H1 (cell line): Measurements from ENCODE around the gene UBASH3B. TPM values are rescaled to one million over a fixed set of nuclear protein-coding genes. Genes with fewer than 3 reads are reported as not detected.

Experiments used
- CTCF ChIA-PET: fragments of 300-600 bp; sonication (Branson Sonifier 250); formaldehyde crosslinking; loops from one replicate; lab custom pipeline; 2021; ENCODE audit not compliant: partially characterized antibody; lab: Charles Lee
- POLR2A ChIA-PET: fragments of 300-600 bp; sonication (Branson Sonifier 250); formaldehyde crosslinking; loops from one replicate; lab custom pipeline; 2021; ENCODE audit warnings: inconsistent platforms; ENCODE audit not compliant: partially characterized antibody; lab: Charles Lee
- DNase-seq, 2 experiments: peaks; one replicate each; pipeline versions ENCODE4 v3.0.0 to v3.0.0-alpha.2; 2010 to 2022; ENCODE audit warnings: low spot score in 2 of 2, low read depth in 1 of 2, mixed read lengths in 1 of 2
- FAIRE-seq: peaks from 2 replicates; lab custom pipeline; 2011; peaks lifted over from hg19 to GRCh38; lab: Jason Lieb, UNC
- H2AFZ ChIP-seq: 2 replicates; pipeline ENCODE4 v1.8.1; 2012; ENCODE audit warnings: low read length, inconsistent platforms
- H2AK5ac ChIP-seq: 2 replicates; pipeline ENCODE4 v1.6.1; 2013; ENCODE audit warnings: low read depth, low read length
- H2BK120ac ChIP-seq: replicated peaks from 2 replicates; pipeline ENCODE3; 2013; ENCODE audit warnings: low read depth, low read length, inconsistent platforms
- H2BK12ac ChIP-seq: 2 replicates; pipeline ENCODE4 v1.6.1; 2013; ENCODE audit warnings: low read depth, low read length
- H2BK15ac ChIP-seq: 2 replicates; pipeline ENCODE4 v1.6.1; 2013; ENCODE audit warnings: low read length
- H2BK20ac ChIP-seq: 2 replicates; pipeline ENCODE4 v1.6.1; 2013; ENCODE audit warnings: low read length
- H2BK5ac ChIP-seq: 2 replicates; pipeline ENCODE4 v1.6.1; 2013; ENCODE audit warnings: low read depth, low read length
- H3K14ac ChIP-seq: 2 replicates; pipeline ENCODE4 v1.6.1; 2013; ENCODE audit warnings: inconsistent platforms; ENCODE audit not compliant: insufficient read length
- H3K18ac ChIP-seq: 2 replicates; pipeline ENCODE4 v1.6.1; 2013; ENCODE audit warnings: low read length; ENCODE audit errors: extremely low read depth
- H3K23ac ChIP-seq: 2 replicates; pipeline ENCODE4 v1.6.1; 2013; ENCODE audit warnings: inconsistent platforms; ENCODE audit not compliant: insufficient read length
- H3K23me2 ChIP-seq: 2 replicates; pipeline ENCODE4 v1.6.1; 2013; ENCODE audit warnings: low read depth, low read length
- H3K27ac ChIP-seq: 2 replicates; pipeline ENCODE4 v1.6.1; 2011; ENCODE audit warnings: low read depth, low read length, inconsistent platforms
- H3K27me3 ChIP-seq, 4 experiments: replicated peaks in 1 of 4; 1 replicate in 1 of 4; 2 replicates in 3 of 4; pipeline versions ENCODE4 v1.6.1 to v1.8.1; 2011 to 2013; ENCODE audit warnings: low read length in 3 of 4, mild to moderate bottlenecking in 3 of 4, inconsistent platforms in 2 of 4, mixed read lengths in 2 of 4, moderate library complexity in 1 of 4; ENCODE audit not compliant: control insufficient read depth in 3 of 4, insufficient read depth in 3 of 4; ENCODE audit errors: extremely low read depth in 1 of 4
- H3K36me3 ChIP-seq, 4 experiments: 2 replicates each; pipeline versions ENCODE4 v1.6.1 to v1.8.1; 2011 to 2013; ENCODE audit warnings: mild to moderate bottlenecking in 4 of 4, low read length in 3 of 4, moderate library complexity in 2 of 4, control low read depth in 1 of 4, inconsistent platforms in 1 of 4; ENCODE audit not compliant: insufficient read depth in 4 of 4, control insufficient read depth in 2 of 4
- H3K4ac ChIP-seq: replicated peaks from 2 replicates; pipeline ENCODE3; 2013; ENCODE audit warnings: low read length, low read depth, mixed read lengths, inconsistent platforms; ENCODE audit not compliant: insufficient read length
- H3K4me1 ChIP-seq, 4 experiments: replicated peaks in 1 of 4; 1 replicate in 1 of 4; 2 replicates in 3 of 4; pipeline versions ENCODE4 v1.6.1 to v1.8.1; 2011 to 2013; ENCODE audit warnings: low read length in 3 of 4, inconsistent platforms in 2 of 4, mixed read lengths in 1 of 4; ENCODE audit not compliant: insufficient read depth in 4 of 4, control insufficient read depth in 3 of 4
- H3K4me2 ChIP-seq, 2 experiments: 2 replicates each; pipeline versions ENCODE4 v1.6.1 to v1.8.1; 2011 to 2013; ENCODE audit warnings: low read depth in 2 of 2, low read length in 2 of 2, control low read depth in 1 of 2, inconsistent platforms in 1 of 2, mild to moderate bottlenecking in 1 of 2; ENCODE audit not compliant: insufficient read depth in 1 of 2
- H3K4me3 ChIP-seq, 4 experiments: fragments of 200-600, 300-600 bp in 1 of 4; sonication (generic), shearing (Covaris generic), sonication (Bioruptor Twin) in 1 of 4; 2 replicates each; pipeline versions ENCODE4 v1.5.1 to v1.8.1; 2011 to 2016; ENCODE audit warnings: low read length in 4 of 4, low read depth in 3 of 4, control low read depth in 2 of 4, inconsistent platforms in 2 of 4, mild to moderate bottlenecking in 2 of 4, mixed read lengths in 1 of 4, moderate library complexity in 1 of 4; ENCODE audit not compliant: insufficient read depth in 2 of 4; ENCODE audit errors: extremely low read depth in 1 of 4
- H3K56ac ChIP-seq: replicated peaks from 2 replicates; pipeline ENCODE3; 2013; ENCODE audit warnings: low read depth, mild to moderate bottlenecking, mixed read lengths, low read length, inconsistent platforms; ENCODE audit not compliant: insufficient read length
- H3K79me1 ChIP-seq: 2 replicates; pipeline ENCODE4 v1.6.1; 2013; ENCODE audit warnings: low read depth, low read length, control low read depth
- H3K79me2 ChIP-seq, 2 experiments: 2 replicates each; pipeline versions ENCODE4 v1.6.1 to v1.8.1; 2012 to 2013; ENCODE audit warnings: low read length in 2 of 2, mild to moderate bottlenecking in 2 of 2, inconsistent platforms in 1 of 2; ENCODE audit not compliant: insufficient read depth in 2 of 2, control insufficient read depth in 1 of 2
- H3K9ac ChIP-seq, 4 experiments: replicated peaks in 1 of 4; 1 replicate in 1 of 4; 2 replicates in 3 of 4; pipeline versions ENCODE4 v1.6.1 to v1.8.1; 2011 to 2013; ENCODE audit warnings: low read depth in 3 of 4, low read length in 3 of 4, control low read depth in 2 of 4, mild to moderate bottlenecking in 2 of 4, moderate library complexity in 2 of 4, inconsistent platforms in 1 of 4; ENCODE audit errors: extremely low read depth in 1 of 4
- H3K9me3 ChIP-seq, 2 experiments: 2 replicates each; pipeline versions ENCODE4 v1.6.1 to v1.8.1; 2012 to 2013; ENCODE audit warnings: mild to moderate bottlenecking in 2 of 2, moderate library complexity in 2 of 2, control low read depth in 1 of 2, inconsistent platforms in 1 of 2, low read depth in 1 of 2, low read length in 1 of 2, mixed read lengths in 1 of 2; ENCODE audit not compliant: insufficient read depth in 2 of 2
- H4K20me1 ChIP-seq, 2 experiments: replicated peaks in 1 of 2; 2 replicates each; pipeline versions ENCODE3 to v1.8.1; 2011 to 2013; ENCODE audit warnings: inconsistent platforms in 2 of 2, low read length in 2 of 2, mild to moderate bottlenecking in 1 of 2; ENCODE audit not compliant: insufficient read depth in 2 of 2, control insufficient read depth in 1 of 2
- H4K5ac ChIP-seq: 2 replicates; pipeline ENCODE4 v1.6.1; 2013; ENCODE audit warnings: low read length, low read depth, mixed read lengths, inconsistent platforms; ENCODE audit not compliant: insufficient read length
- H4K8ac ChIP-seq: 2 replicates; pipeline ENCODE4 v1.8.0; 2013; ENCODE audit warnings: mild to moderate bottlenecking, moderate library complexity, low read length, inconsistent platforms; ENCODE audit not compliant: insufficient read depth; ENCODE audit errors: extremely low read depth
- H4K91ac ChIP-seq: replicated peaks from 2 replicates; pipeline ENCODE3; 2013; ENCODE audit warnings: low read length, mixed read lengths, inconsistent platforms; ENCODE audit not compliant: insufficient read length
- ASH2L ChIP-seq: fragments of 200-600, 300-600 bp; sonication (generic); IDR thresholded peaks from one replicate; pipeline ENCODE4 v1.7.1; 2017; ENCODE audit warnings: low read length
- BCL11A ChIP-seq, 2 experiments: IDR thresholded peaks; one replicate each; pipeline ENCODE4 v1.6.1; 2011; ENCODE audit warnings: low read depth in 2 of 2, low read length in 2 of 2, mild to moderate bottlenecking in 2 of 2
- CBX5 ChIP-seq: fragments of 300-800, 300-1000 bp; sonication (generic); IDR thresholded peaks from 2 replicates; pipeline ENCODE4 v1.7.1; 2016; ENCODE audit warnings: antibody characterized with exemption, low read length, low read depth
- FOSL1 ChIP-seq: IDR thresholded peaks from 2 replicates; pipeline ENCODE4 v1.6.1; 2011; ENCODE audit warnings: mild to moderate bottlenecking, low read depth, low read length, moderate library complexity; ENCODE audit not compliant: insufficient read depth
- HDAC2 ChIP-seq, 2 experiments: fragments of 300-600 bp in 1 of 2; sonication (generic) in 1 of 2; IDR thresholded peaks; 2 replicates each; pipeline ENCODE4 v1.6.1; 2011 to 2012; ENCODE audit warnings: low read depth in 2 of 2, low read length in 2 of 2, mild to moderate bottlenecking in 2 of 2, moderate library complexity in 2 of 2, borderline replicate concordance in 1 of 2, inconsistent platforms in 1 of 2
- MAFK ChIP-seq: IDR thresholded peaks from 2 replicates; pipeline ENCODE4 v1.6.1; 2012; ENCODE audit warnings: low read depth, mild to moderate bottlenecking, improper control_type of control experiment, low read length
- POLR2AphosphoS5 ChIP-seq: IDR thresholded peaks from 2 replicates; pipeline ENCODE4 v1.6.1; 2011; ENCODE audit warnings: low read depth, low read length
- POU5F1 ChIP-seq: IDR thresholded peaks from 2 replicates; pipeline ENCODE4 v1.6.1; 2011; ENCODE audit warnings: low read depth, mild to moderate bottlenecking, low read length, moderate library complexity
- RAD21 ChIP-seq, 2 experiments: IDR thresholded peaks in 1 of 2; conservative IDR thresholded peaks in 1 of 2; 2 replicates each; pipeline ENCODE4 v1.6.1; 2011; ENCODE audit warnings: low read depth in 2 of 2, low read length in 2 of 2, improper control_type of control experiment in 1 of 2, inconsistent platforms in 1 of 2, mild to moderate bottlenecking in 1 of 2, moderate library complexity in 1 of 2
- RBBP5 ChIP-seq: IDR thresholded peaks from 2 replicates; pipeline ENCODE4 v1.7.1; 2012; ENCODE audit warnings: low read depth, mild to moderate bottlenecking, inconsistent platforms, low read length, moderate library complexity, borderline replicate concordance
- SP1 ChIP-seq: IDR thresholded peaks from 2 replicates; pipeline ENCODE4 v1.6.1; 2011; ENCODE audit warnings: low read depth, low read length
- TAF7 ChIP-seq: optimal IDR thresholded peaks from 2 replicates; pipeline ENCODE3; 2011; ENCODE audit warnings: low read depth, mild to moderate bottlenecking, inconsistent platforms, low read length, moderate library complexity, borderline replicate concordance
- TCF12 ChIP-seq: IDR thresholded peaks from 2 replicates; pipeline ENCODE4 v1.6.1; 2011; ENCODE audit warnings: low read depth, mild to moderate bottlenecking, low read length
- YY1 ChIP-seq: IDR thresholded peaks from 2 replicates; pipeline ENCODE4 v1.6.1; 2011; ENCODE audit warnings: low read depth, mild to moderate bottlenecking, low read length
- ZNF274 ChIP-seq: IDR thresholded peaks from 2 replicates; pipeline ENCODE4 v1.7.0; 2012; ENCODE audit warnings: low read length, borderline replicate concordance; ENCODE audit errors: extremely low read depth
- WGBS, 2 experiments: shearing (Covaris generic) in 1 of 2; methylation state at CpG; one replicate each; pipeline versions ENCODE4 v1.1.6 to v1.1.7; 2013 to 2015; ENCODE audit warnings: low lambda C conversion rate in 2 of 2, mixed read lengths in 2 of 2, inconsistent platforms in 1 of 2, low coverage in 1 of 2, missing lambda C conversion rate in 1 of 2; ENCODE audit not compliant: insufficient replicate concordance in 2 of 2, insufficient coverage in 1 of 2, insufficient read length in 1 of 2; ENCODE audit errors: extremely low coverage in 1 of 2, missing lambda C conversion rate in 1 of 2; 5-methylcytosine and 5-hydroxymethylcytosine counted together
- polyA plus RNA-seq, 7 experiments: library from polyadenylated mRNA; depleted of rRNA in 3 of 7; stranded (reverse) in 5 of 7; unstranded in 2 of 7; fragments of >200 nt in 5 of 7; fragments of 200-250 nt in 2 of 7; gene quantifications; 1 replicate in 5 of 7; 2 replicates in 1 of 7; 4 replicates in 1 of 7; pipeline versions ENCODE4 v1.2.1 to v1.2.3, GENCODE V29; 2011 to 2013; ENCODE audit warnings: missing spikeins in 2 of 7, mixed read lengths in 2 of 7
- total RNA-seq: library from RNA; stranded (reverse); fragmentation: NEBNext Ultra II Directional; extraction: Animal tissue kit (Norgen Biotek cat#: 25700); gene quantifications from 2 replicates; pipeline ENCODE4 v1.2.1, GENCODE V29; 2021

UBASH3B gene
- total and polyA plus RNA-seq, 2 of the 8 experiments (the other 6 are each of a cell fraction or from before 2014, with no cell fraction given): 7.5 to 9.5 TPM

DNA sequence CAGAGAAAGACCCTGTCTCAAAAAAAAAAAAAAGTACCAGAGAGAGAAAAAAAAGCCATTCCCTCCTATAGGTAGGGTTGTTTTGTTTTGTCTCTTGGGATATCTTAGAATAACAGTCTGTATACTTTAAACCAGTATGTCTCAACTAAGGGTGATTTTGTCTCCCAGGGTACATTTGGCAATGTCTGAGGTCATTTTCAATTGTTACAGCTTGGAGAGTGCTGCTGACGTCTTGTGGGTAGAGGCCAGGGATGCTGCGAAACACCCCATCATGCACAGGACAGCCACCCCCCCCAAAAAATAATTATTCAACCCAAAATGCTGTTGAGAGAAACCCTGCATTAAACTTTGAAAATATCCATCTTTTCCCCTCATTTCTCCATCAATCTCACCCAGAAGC lies 126.7 kb downstream of the UBASH3B start:
- Histone ChIP-seq H4K5ac (no peak overlapping the region), H2BK12ac (no peak overlapping the region), H2AK5ac (no peak overlapping the region), H3K4me1 (peaks cover 0 to 2% (median 0%) of the 10 kb centered on the region in 4 experiments; a peak in 4 of 7 replicates), H3K23me2 (no peaks in the 10 kb centered on the region), H3K23ac (no peak overlapping the region), H4K20me1 (no peaks in the 10 kb centered on the region), H3K18ac (no peak overlapping the region), H2AFZ (no peak overlapping the region), H2BK15ac (no peak overlapping the region), H4K8ac (no peak overlapping the region), H2BK120ac (no peak overlapping the region), H3K56ac (no peak overlapping the region), H3K4me2 (no peak overlapping the region), H3K14ac (no peak overlapping the region), H4K91ac (no peak overlapping the region), H2BK5ac (no peak overlapping the region), H3K9ac (no peak overlapping the region), H3K27me3 (no peaks in the 10 kb centered on the region), H3K4me3 (no peak overlapping the region), H3K36me3 (no peaks in the 10 kb centered on the region), H2BK20ac (no peak overlapping the region), H3K4ac (no peak overlapping the region), H3K27ac (no peak overlapping the region), H3K79me1 (no peaks in the 10 kb centered on the region), H3K9me3 (no peaks in the 10 kb centered on the region), H3K79me2 (no peaks in the 10 kb centered on the region)
- POLR2A ChIA-PET: no interaction called here
- FAIRE-seq: no peak
- CTCF ChIA-PET: interaction anchor here (0.6 to 24.9 kb wide), 25 partner anchors 9 to 239 kb away, joined by 3 to 356 read pairs (median 4); partner anchors contain the start of genes CRTAM and UBASH3B
- 84% methylated on average over 2 of the region's 2 CpGs; no CpG with 5 or more reads in 1 of the 2 experiments for WGBS, 2 experiments
- no peak for DNase-seq
- TF ChIP-seq ZNF274 (no peak), ASH2L (no peak), CBX5 (no peak), POLR2AphosphoS5 (no peak), HDAC2 (IDR thresholded peaks at IDR 0.05; ENCODE audit: borderline replicate concordance in 1 of 2, low read depth in 2 of 2, low read length in 2 of 2) (no peak), POU5F1 (no peak), TAF7 (no peak), RBBP5 (no peak), TCF12 (no peak), SP1 (no peak), FOSL1 (no peak), RAD21 (IDR thresholded peaks at IDR 0.05 in 1 of 2, conservative IDR thresholded peaks at IDR 0.05 in 1 of 2; ENCODE audit: low read depth in 2 of 2, low read length in 2 of 2) (no peak), MAFK (no peak), BCL11A (IDR thresholded peaks at IDR 0.05; ENCODE audit: low read depth in 2 of 2, low read length in 2 of 2) (no peak), YY1 (no peak)
